HL-60/S4 treated with phorbol 12-myristate 13-acetate at 8.2 ng/mL for 4 days and 3 days (cell line): Measurements from ENCODE around the gene ENPP1.

ENCODE experiments used
- in situ Hi-C: fragments of 300-500 bp; cut with MboI; formaldehyde crosslinking; loops from 2 replicates; pipeline ENCODE4 v1.15.0; 2022; ENCODE audit warnings: low sequenced_read_pairs

The ENPP1 gene

DNA sequence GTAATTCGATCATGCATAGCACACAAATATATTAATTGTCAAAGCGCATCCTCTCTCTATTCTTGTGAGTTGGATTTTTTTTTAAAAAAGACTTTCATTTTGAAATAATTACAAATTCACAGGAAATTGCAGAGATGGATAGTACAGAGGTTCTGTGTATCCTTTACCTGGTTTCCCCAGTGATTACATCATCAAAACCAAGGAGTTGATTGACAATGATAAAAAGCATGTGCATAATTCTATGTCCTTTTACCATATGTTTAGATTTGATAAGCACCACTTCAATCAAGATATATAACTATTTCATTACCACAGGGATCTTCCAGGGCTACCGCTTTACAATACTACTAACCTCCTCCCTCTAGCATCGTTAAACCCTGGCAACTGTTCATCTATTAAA, 103.1 kb downstream of the ENPP1 start:
- in situ Hi-C loops, result loop anchor here (10.0 to 25.0 kb wide), 3 partner anchors 216 to 601 kb away; partner anchors contain the start of gene STX7

GRCh38 chr6:131911951-131912350, 104.1 kb downstream of the ENPP1 start:
- in situ Hi-C loops, result loop anchor here (10.0 to 25.0 kb wide), 3 partner anchors 217 to 600 kb away; partner anchors contain the start of gene STX7

- in situ Hi-C loops, result loop anchor here (10.0 to 25.0 kb wide), 3 partner anchors 219 to 598 kb away; partner anchors contain the start of gene STX7
Measured at GRCh38 chr6:131914234-131914633, 106.4 kb downstream of the ENPP1 start.

DNA sequence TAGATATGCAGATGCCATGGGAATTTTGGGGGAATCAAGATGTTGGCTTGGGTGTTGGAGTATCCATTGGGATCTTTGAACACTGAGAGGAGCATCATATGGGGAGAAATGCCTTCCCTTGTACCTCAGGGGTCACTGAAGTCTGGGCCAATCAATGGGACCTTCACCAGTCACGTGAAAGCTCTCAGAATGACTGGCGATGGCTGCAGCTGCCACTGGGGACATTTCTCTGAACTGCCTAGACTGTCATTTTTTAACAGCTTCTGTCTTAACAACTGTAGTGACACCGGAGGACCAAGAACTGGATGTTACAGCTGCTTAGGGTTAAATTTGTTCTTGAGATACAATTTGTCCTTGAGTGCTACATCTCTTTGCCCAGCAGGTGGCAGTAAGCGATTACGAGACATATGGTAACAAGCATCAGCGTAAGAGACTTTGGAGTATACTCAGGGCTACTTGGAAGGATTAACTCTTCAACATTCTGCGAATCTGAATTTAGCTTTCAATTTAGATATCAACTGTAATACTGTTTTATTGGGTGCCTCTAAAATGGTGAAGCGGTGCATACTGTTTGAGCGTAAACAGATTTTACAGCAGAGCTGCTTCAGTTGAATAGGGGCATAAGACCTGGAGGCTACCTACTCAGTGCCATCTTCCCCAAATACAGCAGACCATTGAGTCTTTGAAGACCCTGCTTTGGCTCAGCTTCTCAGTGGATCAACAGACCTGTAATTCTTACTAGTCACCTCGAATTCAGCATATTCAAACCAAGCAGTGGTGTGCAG, 107.3 kb downstream of the ENPP1 start:
- in situ Hi-C loops, result loop anchor here (10.0 to 25.0 kb wide), 3 partner anchors 220 to 597 kb away; partner anchors contain the start of gene STX7

DNA sequence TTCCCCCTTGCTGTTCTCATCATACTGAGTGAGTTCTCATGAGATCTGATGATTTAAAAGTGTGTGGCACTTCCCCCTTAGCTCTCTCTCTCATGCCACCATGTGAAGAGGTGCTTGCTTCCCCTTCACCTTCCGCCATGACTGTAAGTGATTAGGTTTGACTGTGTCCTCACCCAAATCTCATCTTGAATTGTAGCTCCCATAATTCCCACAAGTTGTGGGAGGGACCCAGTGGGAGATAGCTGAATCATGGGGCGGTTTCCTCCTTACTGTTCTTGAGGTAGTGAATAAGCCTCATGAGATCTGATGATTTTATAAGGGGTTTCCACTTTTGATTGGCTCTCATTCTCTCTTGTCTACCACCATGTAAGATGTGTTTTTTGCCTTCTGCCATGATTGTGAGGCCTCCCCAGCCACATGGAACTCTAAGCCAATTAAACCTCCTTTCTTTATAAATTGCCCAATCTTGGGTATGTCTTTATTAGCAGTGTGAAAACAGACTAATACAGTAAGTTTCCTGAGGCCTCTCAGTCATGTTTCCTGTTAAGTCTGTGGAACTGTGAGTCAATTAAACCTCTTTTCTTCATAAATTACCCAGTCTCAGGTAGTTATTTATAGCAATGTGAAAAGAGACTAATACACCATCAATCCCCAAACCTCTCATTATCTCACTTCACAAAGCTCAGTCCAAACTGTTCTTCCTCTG, 108.4 kb downstream of the ENPP1 start:
- in situ Hi-C loops, result loop anchor here (10.0 to 25.0 kb wide), 3 partner anchors 221 to 596 kb away; partner anchors contain the start of gene STX7

DNA sequence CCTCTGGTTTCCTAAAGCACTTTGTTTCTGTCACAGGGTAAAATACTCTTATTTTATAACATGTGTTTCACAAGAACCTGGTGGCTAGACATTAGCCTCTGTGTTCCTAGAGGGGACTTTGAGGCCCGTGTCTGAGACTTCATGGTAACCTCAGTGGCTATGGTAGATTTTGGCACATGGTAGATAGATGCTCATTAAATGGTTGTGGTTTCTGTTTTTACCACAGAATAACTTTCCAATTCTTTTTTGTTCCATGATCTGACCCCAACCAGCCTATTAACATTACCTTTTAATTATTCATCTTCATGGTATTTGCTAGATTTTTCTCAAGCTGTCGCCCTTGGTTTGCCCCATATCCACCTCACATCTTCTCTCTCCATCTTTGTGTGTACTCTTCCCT, 109.0 kb downstream of the ENPP1 start:
- in situ Hi-C loops, result loop anchor here (10.0 to 25.0 kb wide), 3 partner anchors 222 to 595 kb away; partner anchors contain the start of gene STX7

GRCh38 chr6:131917318-131917717, 109.5 kb downstream of the ENPP1 start:
- in situ Hi-C loops, result loop anchor here (10.0 to 25.0 kb wide), 3 partner anchors 223 to 595 kb away; partner anchors contain the start of gene STX7

DNA sequence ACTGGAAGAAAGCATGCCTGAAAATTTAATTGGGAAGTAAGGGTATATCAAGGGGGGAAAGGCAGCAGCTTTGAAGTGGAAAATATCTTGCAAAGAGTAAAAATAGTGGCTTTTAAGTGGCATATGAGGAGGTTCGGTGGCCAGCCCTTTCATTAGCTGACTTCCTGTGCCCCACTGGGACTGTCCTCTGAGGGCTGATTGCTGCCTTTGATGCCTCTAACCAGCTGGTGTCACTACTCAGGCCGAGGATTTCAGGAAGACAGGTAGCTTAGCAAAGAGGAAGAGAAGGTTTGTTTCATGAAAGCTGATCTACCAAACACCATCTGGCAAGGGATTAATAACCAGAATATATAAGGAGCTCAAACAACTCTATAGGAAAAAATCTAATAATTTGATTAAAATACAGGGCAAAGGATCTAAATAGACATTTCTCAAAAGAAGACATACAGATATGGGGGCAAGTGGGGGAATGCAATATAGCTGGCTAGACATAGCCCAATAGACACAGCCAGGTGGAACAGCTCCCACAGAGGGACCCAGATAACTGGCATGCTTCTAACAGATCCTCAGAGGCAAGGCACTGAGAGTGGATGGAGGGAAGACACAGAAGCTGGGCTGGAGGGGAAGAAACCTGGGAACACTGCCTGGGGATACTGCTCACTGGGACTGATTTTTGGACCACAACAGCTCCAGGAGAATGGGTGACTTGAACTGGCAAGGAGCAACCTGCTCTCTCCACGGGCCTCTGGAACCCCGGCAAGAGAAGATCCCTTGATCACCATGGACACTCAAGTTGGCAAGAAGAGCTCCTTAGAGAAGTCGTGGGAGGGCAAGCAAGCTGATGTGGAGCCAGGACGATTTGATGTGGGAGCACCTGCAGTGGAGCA, 110.2 kb downstream of the ENPP1 start:
- in situ Hi-C loops, result loop anchor here (10.0 to 25.0 kb wide), 3 partner anchors 223 to 594 kb away; partner anchors contain the start of gene STX7

GRCh38 chr6:131918650-131919355, 111.0 kb downstream of the ENPP1 start:
- in situ Hi-C loops, result loop anchor here (10.0 to 25.0 kb wide), 3 partner anchors 224 to 593 kb away; partner anchors contain the start of gene STX7

DNA sequence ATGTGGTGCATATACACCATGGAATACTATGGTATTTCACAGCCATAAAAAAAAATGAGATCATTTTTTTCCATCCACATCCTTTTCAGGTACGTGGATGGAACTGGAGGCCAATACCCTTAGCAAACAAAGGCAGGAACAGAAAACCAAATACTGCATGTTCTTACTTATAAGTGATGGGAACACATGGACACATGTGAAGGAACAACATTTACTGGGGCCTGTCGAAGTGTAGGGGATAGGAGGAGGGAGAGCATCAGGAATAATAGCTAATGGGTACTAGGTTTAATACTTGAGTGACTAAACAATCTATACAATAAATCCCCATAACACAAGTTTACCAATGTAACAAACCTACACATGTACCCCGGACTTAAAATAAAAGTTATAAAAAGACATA, 112.8 kb downstream of the ENPP1 start:
- in situ Hi-C loops, result loop anchor here (25.0 kb wide), 2 partner anchors 292 to 592 kb away; partner anchors contain the start of gene STX7

GRCh38 chr6:131923356-131923755, 115.5 kb downstream of the ENPP1 start:
- in situ Hi-C loops, result loop anchor here (25.0 kb wide), 2 partner anchors 289 to 589 kb away; partner anchors contain the start of gene STX7

DNA sequence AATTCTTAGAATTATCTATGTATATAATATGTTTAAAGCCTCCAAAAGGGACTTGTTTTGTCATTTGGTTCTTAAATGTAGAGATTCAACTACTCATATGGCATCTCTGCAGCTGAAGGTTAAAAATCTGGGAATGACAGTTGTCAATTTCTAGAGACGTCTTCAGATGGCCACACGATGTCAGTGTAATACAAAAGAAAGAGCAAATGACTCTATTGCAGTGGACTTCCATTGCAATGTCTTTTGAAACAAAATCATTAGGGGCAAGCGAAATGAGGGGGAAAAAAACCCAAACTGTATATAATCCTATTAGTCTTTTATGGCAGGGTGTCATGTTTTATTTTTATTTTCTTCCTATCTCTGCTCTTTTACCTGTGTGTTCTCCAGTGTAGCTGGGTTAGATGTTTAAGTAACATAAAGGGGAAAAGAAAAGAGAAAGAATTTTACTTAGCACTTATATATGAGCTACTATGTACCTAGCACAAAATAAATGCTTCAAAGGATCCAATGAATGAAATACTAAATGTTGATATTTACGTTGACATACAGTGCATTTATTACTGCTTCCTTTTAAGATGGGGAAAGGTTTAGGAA, 117.2 kb downstream of the ENPP1 start:
- in situ Hi-C loops, result loop anchor here (25.0 kb wide), 2 partner anchors 287 to 587 kb away; partner anchors contain the start of gene STX7

- in situ Hi-C loops, result no loop called here
Measured at GRCh38 chr6:131929264-131929663, 121.4 kb downstream of the ENPP1 start.

DNA sequence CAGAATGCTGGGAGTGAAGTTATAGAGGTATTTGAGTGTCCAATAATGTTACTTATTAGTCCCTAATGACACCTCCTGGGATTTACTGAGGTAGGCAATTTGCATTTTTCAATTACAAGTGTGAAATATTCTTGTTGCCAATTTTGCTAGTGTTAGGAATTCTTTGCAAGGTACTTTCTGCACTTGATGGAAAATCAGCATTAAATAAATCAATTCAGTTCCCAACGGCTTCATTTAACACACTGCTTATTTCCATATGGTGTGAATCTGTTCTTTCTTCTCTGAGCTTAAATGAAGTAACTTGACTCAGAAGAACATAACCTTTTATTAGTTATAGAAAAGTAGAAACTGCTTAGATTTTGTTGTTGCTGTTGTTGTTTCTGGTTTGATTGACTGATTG, 122.2 kb downstream of the ENPP1 start:
- in situ Hi-C loops, result no loop called here

GRCh38 chr6:131931063-131931750, 123.4 kb downstream of the ENPP1 start:
- in situ Hi-C loops, result no loop called here

- in situ Hi-C loops, result no loop called here
Measured at GRCh38 chr6:131936156-131936555, 128.3 kb downstream of the ENPP1 start.

DNA sequence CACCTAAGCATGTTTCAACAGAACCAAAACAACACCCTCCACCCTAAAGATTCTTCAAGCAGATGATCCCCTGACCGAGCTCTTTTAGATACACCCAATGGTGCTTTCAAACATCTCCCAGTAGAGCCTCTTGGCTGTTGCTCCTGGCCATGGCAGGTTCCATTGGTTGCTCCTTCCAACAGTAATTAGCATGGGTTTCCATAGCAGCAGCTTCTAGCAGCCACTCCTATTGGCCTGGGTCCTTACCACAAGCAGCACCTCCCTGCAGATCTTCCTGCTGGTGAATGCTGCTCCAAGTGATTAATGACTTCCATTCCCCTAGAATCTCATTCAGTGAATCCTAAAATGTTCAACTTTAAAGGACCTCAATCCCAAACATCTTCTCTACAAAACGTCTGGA, 129.4 kb downstream of the ENPP1 start:
- in situ Hi-C loops, result no loop called here
